Bronchial epithelial cell (primary cell): ENCODE data around the gene ALDH6A1. TPM values are rescaled to one million over a fixed set of nuclear protein-coding genes. Genes with fewer than 3 reads are reported as not detected.

Experiments
- DNase-seq: peaks from one replicate; pipeline ENCODE4 v3.0.0-alpha.2; 2010; ENCODE audit warnings: low read depth
- FAIRE-seq: peaks from 2 replicates; lab custom pipeline; 2011; peaks lifted over from hg19 to GRCh38; lab: Jason Lieb, UNC
- H3K27me3 ChIP-seq: 2 replicates; pipeline ENCODE4 v1.5.1; 2011; ENCODE audit warnings: low read length; ENCODE audit not compliant: control insufficient read depth, insufficient read depth
- H3K36me3 ChIP-seq: 2 replicates; pipeline ENCODE4 v1.5.1; 2011; ENCODE audit warnings: low read length; ENCODE audit not compliant: control insufficient read depth, insufficient read depth
- H3K4me3 ChIP-seq: 2 replicates; pipeline ENCODE4 v1.5.1; 2011; ENCODE audit warnings: mild to moderate bottlenecking, low read depth, low read length, control low read depth
- total RNA-seq: library from RNA; depleted of rRNA; stranded (reverse); fragments of >200 nt; gene quantifications from 2 replicates; pipeline ENCODE4 v1.2.1, GENCODE V29; 2014
- TF ChIP-seq, protein P1 (sequence below): IDR thresholded peaks from 2 replicates; pipeline ENCODE4 v1.5.1; 2011; ENCODE audit warnings: mild to moderate bottlenecking, moderate library complexity, low read length, control low read depth, inconsistent platforms; ENCODE audit not compliant: insufficient read depth, severe bottlenecking

ALDH6A1 gene
- total RNA-seq, 1 donor from 2014 or later: 22.1 TPM

DNA sequence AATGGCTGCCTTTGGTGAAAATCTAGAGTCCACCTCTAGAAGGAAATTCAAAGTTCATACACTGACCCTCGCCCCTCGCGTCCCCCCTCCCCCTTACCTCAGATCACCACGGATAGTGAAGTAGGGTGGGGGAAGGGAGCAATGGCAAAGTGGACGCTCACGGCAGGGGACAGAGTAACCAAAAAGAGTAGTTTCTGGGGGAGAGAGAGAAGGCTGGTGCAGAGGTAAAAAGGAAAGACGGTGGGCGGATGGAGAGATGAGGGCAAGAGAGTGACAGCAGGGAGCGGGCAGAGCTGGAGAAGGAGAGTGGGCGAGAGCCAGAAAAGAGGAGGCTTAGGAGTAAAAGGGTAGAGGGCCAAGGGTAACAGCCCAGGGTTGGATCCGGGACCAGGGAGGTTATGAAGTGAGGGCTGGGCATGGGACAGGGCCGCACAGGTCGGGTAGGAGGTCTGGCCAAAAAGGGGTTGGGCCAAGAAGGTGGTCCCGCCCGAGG lies 423 bp downstream of the ALDH6A1 start:
- no peak for DNase-seq
- peak overlapping the region; percentile 80 for H3K4me3 ChIP-seq
- no peak for FAIRE-seq
- H3K27me3 ChIP-seq: no peaks in the 10 kb centered on the region
- no peaks in the 10 kb centered on the region for H3K36me3 ChIP-seq
- TF ChIP-seq, protein P1, sequence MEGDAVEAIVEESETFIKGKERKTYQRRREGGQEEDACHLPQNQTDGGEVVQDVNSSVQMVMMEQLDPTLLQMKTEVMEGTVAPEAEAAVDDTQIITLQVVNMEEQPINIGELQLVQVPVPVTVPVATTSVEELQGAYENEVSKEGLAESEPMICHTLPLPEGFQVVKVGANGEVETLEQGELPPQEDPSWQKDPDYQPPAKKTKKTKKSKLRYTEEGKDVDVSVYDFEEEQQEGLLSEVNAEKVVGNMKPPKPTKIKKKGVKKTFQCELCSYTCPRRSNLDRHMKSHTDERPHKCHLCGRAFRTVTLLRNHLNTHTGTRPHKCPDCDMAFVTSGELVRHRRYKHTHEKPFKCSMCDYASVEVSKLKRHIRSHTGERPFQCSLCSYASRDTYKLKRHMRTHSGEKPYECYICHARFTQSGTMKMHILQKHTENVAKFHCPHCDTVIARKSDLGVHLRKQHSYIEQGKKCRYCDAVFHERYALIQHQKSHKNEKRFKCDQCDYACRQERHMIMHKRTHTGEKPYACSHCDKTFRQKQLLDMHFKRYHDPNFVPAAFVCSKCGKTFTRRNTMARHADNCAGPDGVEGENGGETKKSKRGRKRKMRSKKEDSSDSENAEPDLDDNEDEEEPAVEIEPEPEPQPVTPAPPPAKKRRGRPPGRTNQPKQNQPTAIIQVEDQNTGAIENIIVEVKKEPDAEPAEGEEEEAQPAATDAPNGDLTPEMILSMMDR: no peak

DNA sequence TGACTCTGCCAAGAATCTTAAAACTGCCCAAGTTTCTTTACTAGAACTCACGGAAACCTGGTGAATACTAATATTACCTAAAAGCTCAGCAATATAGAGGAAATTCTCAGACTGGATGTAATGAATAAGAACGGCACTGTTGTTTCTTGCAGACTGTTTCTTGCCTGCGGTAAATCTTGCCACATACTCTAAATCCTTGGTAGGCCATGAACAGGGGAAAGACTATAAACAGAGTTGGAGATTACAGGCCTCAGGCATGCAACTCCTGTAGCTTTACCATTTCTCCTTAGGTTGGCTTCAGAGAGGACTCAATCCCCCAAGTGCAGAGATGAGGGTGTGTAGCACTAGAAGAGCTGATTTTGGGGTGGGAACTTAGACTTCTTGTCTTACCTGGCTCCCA lies 1.1 kb downstream of the ALDH6A1 start:
- Histone ChIP-seq H3K27me3 (no peaks in the 10 kb centered on the region), H3K4me3 (no peak overlapping the region), H3K36me3 (no peaks in the 10 kb centered on the region)
- DNase-seq: no peak
- TF ChIP-seq, protein P1: no peak
- FAIRE-seq: no peak

DNA sequence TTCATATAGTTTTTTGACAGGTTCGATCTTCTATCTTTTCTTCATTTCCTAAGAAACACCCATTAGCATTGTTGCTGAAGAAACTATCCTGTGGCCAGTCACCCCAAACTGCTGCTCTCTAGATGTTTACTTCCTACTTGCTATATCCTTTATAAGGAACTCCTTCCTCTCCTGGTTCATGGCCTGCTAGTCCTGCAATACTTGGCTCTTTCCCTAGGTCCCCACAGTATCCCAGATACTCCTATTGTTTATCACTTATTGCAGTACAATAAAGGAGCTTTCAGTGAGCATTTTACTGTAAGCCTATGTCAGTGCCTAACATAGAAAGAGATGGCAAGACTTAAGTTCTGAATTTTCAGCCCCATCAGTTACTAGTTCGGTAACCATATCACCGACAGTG lies 2.8 kb downstream of the ALDH6A1 start:
- no peak overlapping the region for H3K4me3 ChIP-seq
- no peak for FAIRE-seq
- TF ChIP-seq, protein P1: no peak

DNA sequence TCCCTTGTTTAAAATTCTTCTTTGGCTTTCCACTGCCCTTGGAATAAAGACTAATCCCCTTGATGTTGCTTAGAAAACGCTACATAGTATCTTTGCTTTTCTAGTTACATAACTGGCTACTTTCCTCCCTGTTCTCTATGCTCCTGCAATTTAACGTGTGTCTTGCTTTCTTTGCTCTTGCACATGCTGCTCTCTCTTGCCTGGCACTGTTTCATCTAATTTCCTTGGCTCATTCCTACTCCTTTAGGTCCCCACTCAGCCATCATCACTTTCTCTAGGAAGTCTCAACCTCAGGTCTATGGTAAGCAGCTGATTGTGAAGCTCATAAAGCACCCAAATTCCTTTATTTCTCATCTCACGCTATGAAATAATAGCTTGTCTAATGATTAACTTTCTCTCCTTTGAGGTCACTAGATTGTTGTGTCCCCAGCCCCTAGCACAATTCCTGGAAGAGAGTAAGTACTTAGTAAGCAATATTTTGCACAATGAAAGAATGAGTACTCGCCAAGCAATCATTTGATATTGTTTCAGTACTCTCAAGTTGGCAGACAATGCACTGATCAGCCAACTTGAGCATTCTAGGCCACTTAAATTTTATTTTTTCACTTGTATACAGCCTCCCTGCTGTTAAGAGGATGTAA lies 3.3 kb downstream of the ALDH6A1 start:
- Histone ChIP-seq H3K36me3 (no peaks in the 10 kb centered on the region), H3K27me3 (no peaks in the 10 kb centered on the region), H3K4me3 (no peak overlapping the region)
- DNase-seq (no peak), FAIRE-seq (no peak)
- TF ChIP-seq, protein P1: no peak

More for the DNA sequence above, 2.8 kb downstream of the ALDH6A1 start:
- no peaks in the 10 kb centered on the region for H3K36me3 ChIP-seq
- no peaks in the 10 kb centered on the region for H3K27me3 ChIP-seq
- DNase-seq: no peak

DNA sequence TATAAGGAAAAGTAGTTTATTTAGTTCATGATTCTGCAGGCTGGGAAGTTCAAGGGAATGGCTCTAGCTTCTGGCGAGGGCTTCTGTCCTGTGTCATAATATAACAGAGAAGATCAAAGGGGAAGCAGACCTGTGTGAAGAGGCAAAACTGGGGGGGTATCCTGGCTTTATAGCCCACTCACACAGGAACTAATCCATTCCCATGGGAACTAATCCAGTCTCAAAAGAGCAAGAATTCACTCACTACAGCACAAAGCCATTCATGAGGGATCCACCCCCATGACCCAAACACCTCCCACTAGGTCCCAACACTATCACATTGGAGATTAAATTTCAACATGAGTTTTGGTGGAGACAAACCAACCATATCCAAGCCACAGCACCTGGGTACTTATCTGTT lies 6.9 kb downstream of the ALDH6A1 start:
- DNase-seq: no peak
- Histone ChIP-seq H3K4me3 (no peak overlapping the region), H3K36me3 (no peaks in the 10 kb centered on the region), H3K27me3 (no peaks in the 10 kb centered on the region)
- TF ChIP-seq, protein P1: no peak
- FAIRE-seq: no peak
